ENCODE data around the gene ADGRA3. TPM values are rescaled to one million over a fixed set of nuclear protein-coding genes. Genes with fewer than 3 reads are reported as not detected.
A peak's percentile ranks its signal among the peaks of the same experiment; 100 is the strongest.

Gene ADGRA3, protein sequence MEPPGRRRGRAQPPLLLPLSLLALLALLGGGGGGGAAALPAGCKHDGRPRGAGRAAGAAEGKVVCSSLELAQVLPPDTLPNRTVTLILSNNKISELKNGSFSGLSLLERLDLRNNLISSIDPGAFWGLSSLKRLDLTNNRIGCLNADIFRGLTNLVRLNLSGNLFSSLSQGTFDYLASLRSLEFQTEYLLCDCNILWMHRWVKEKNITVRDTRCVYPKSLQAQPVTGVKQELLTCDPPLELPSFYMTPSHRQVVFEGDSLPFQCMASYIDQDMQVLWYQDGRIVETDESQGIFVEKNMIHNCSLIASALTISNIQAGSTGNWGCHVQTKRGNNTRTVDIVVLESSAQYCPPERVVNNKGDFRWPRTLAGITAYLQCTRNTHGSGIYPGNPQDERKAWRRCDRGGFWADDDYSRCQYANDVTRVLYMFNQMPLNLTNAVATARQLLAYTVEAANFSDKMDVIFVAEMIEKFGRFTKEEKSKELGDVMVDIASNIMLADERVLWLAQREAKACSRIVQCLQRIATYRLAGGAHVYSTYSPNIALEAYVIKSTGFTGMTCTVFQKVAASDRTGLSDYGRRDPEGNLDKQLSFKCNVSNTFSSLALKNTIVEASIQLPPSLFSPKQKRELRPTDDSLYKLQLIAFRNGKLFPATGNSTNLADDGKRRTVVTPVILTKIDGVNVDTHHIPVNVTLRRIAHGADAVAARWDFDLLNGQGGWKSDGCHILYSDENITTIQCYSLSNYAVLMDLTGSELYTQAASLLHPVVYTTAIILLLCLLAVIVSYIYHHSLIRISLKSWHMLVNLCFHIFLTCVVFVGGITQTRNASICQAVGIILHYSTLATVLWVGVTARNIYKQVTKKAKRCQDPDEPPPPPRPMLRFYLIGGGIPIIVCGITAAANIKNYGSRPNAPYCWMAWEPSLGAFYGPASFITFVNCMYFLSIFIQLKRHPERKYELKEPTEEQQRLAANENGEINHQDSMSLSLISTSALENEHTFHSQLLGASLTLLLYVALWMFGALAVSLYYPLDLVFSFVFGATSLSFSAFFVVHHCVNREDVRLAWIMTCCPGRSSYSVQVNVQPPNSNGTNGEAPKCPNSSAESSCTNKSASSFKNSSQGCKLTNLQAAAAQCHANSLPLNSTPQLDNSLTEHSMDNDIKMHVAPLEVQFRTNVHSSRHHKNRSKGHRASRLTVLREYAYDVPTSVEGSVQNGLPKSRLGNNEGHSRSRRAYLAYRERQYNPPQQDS (N-terminal part only)
- total RNA-seq (10 to 100 TPM; 13.4 to 27.4 (median 18.3) TPM), polyA plus RNA-seq (10 to 100 TPM; 15.6 to 18.4 TPM)

GRCh38 chr4:22515888-22516541, at the start of gene ADGRA3:
ADGRA3 (minus strand) TSS chr4:22516066; CDS start chr4:22515784, 282 bp downstream.
- H3K27ac ChIP-seq: peak within 1 kb of the TSS; percentile 59 to 92 (median 82)
- TF ChIP-seq, protein P1, sequence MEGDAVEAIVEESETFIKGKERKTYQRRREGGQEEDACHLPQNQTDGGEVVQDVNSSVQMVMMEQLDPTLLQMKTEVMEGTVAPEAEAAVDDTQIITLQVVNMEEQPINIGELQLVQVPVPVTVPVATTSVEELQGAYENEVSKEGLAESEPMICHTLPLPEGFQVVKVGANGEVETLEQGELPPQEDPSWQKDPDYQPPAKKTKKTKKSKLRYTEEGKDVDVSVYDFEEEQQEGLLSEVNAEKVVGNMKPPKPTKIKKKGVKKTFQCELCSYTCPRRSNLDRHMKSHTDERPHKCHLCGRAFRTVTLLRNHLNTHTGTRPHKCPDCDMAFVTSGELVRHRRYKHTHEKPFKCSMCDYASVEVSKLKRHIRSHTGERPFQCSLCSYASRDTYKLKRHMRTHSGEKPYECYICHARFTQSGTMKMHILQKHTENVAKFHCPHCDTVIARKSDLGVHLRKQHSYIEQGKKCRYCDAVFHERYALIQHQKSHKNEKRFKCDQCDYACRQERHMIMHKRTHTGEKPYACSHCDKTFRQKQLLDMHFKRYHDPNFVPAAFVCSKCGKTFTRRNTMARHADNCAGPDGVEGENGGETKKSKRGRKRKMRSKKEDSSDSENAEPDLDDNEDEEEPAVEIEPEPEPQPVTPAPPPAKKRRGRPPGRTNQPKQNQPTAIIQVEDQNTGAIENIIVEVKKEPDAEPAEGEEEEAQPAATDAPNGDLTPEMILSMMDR (IDR thresholded peaks at IDR 0.05): no peak
- 1% methylated on average over 30 to 74 of the region's 74 CpGs for WGBS, 2 donors
- DNase-seq (peak; percentile 80 to 91 (median 84)), FAIRE-seq (no peak), ATAC-seq (peak; percentile 87 to 92 (median 90))
- no peaks in the 10 kb centered on the region for H3K9me3 ChIP-seq
- intact Hi-C loops (cut with DNase I): no loop called here
- peaks cover 7 to 19% (median 15%) of the 10 kb centered on the region in 3 donors for H3K4me1 ChIP-seq
- H3K4me3 ChIP-seq: peak within 1 kb of the TSS; percentile 28 to 62 (median 45)
- H3K27me3 ChIP-seq: no peaks in the 10 kb centered on the region
- no peaks in the 10 kb centered on the region for H3K36me3 ChIP-seq

- no peaks in the 10 kb centered on the region for H3K36me3 ChIP-seq
- TF ChIP-seq, protein P1 (IDR thresholded peaks at IDR 0.05): no peak
- DNase-seq (no peak), ATAC-seq (peak; percentile 43 to 73 (median 56)), FAIRE-seq (no peak)
- no peaks in the 10 kb centered on the region for H3K27me3 ChIP-seq
- intact Hi-C loops (cut with DNase I): no loop called here
- no peaks in the 10 kb centered on the region for H3K4me1 ChIP-seq
- H3K9me3 ChIP-seq: no peaks in the 10 kb centered on the region
- H3K27ac ChIP-seq: no peak overlapping the region
- no peak overlapping the region for H3K4me3 ChIP-seq
These were observed 40.6 kb upstream of the ADGRA3 start for GRCh38 chr4:22556495-22556894.

- intact Hi-C loops (cut with DNase I): no loop called here
- ATAC-seq (no peak), FAIRE-seq (no peak), DNase-seq (no peak)
- Histone ChIP-seq H3K9me3 (no peaks in the 10 kb centered on the region), H3K4me1 (no peaks in the 10 kb centered on the region), H3K27me3 (no peaks in the 10 kb centered on the region), H3K36me3 (no peaks in the 10 kb centered on the region), H3K4me3 (no peak overlapping the region), H3K27ac (no peak overlapping the region)
- TF ChIP-seq, protein P1 (IDR thresholded peaks at IDR 0.05): no peak
- 70 to 73% methylated on average over 2 of the region's 2 CpGs for WGBS, 2 donors
These were observed 38.8 kb upstream of the ADGRA3 start for GRCh38 chr4:22554670-22555069.

DNA sequence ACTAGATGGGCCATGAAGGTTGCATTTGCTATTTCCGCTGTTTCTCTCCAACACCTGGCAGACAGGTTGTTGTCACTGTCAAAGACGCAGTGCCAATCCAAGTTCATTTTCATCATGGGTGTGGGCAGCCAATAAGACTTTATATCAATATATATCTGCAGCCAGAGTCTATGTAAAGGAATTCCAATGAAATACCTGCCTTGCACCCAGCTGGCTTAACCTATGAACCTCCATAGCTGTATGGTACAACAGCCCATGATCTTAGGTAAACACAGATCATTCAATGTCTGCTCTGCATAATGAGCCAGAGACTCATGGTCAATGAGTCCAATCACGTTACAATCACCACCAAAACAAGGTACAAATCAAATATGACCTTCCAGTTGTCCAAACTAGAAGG, 37.7 kb upstream of the ADGRA3 start:
- TF ChIP-seq, protein P1 (IDR thresholded peaks at IDR 0.05): no peak
- H3K27me3 ChIP-seq: no peaks in the 10 kb centered on the region
- ATAC-seq (no peak), FAIRE-seq (no peak), DNase-seq (no peak)
- no peak overlapping the region for H3K27ac ChIP-seq
- H3K4me3 ChIP-seq: no peak overlapping the region
- 78 to 92% methylated on average over 3 of the region's 3 CpGs for WGBS, 2 donors
- H3K36me3 ChIP-seq: no peaks in the 10 kb centered on the region
- H3K9me3 ChIP-seq: no peaks in the 10 kb centered on the region
- no peaks in the 10 kb centered on the region for H3K4me1 ChIP-seq
- intact Hi-C loops (cut with DNase I): no loop called here

Data from pancreas (tissue), 10 donors.